HepG2 (cell line): ENCODE measurements around the gene RERE. TPM values are rescaled to one million over a fixed set of nuclear protein-coding genes. Genes with fewer than 3 reads are reported as not detected.

Experiments
- ARNT ChIP-seq: fragments of 450-650 bp; IDR thresholded peaks from 2 replicates; pipeline ENCODE4 v1.6.1; 2017
- BCL6 ChIP-seq: IDR thresholded peaks from 2 replicates; pipeline ENCODE4 v1.6.1; 2016; ENCODE audit warnings: missing genetic modification reagents, missing compliant biosample characterization
- CREM ChIP-seq, 2 experiments: sonication (generic) in 1 of 2; formaldehyde crosslinking in 1 of 2; IDR thresholded peaks; 2 replicates each; pipeline versions ENCODE4 v1.4.0 to v1.6.1; 2016 to 2020; ENCODE audit warnings: antibody characterized with exemption in 1 of 2, mild to moderate bottlenecking in 1 of 2, missing genetic modification reagents in 1 of 2
- GTF2F1 ChIP-seq: fragments of 150-350 bp; IDR thresholded peaks from 2 replicates; pipeline ENCODE4 v1.6.1; 2014; ENCODE audit warnings: low read length
- HMG20A ChIP-seq: IDR thresholded peaks from 2 replicates; pipeline ENCODE4 v1.6.1; 2016; ENCODE audit warnings: borderline replicate concordance
- RCOR2 ChIP-seq: IDR thresholded peaks from 2 replicates; pipeline ENCODE4 v1.6.1; 2016; ENCODE audit warnings: missing biosample characterization, missing genetic modification reagents
- SALL1 ChIP-seq: sonication (generic); formaldehyde crosslinking; IDR thresholded peaks from 2 replicates; pipeline ENCODE4 v1.8.0; 2022; ENCODE audit warnings: mild to moderate bottlenecking, missing genetic modification reagents
- SMAD3 ChIP-seq: sonication (generic); formaldehyde crosslinking; IDR thresholded peaks from 2 replicates; pipeline ENCODE4 v1.4.0; 2020; ENCODE audit warnings: missing genetic modification reagents
- SRY ChIP-seq: sonication (generic); formaldehyde crosslinking; IDR thresholded peaks from 2 replicates; pipeline ENCODE4 v1.8.0; 2022; ENCODE audit warnings: mild to moderate bottlenecking, missing genetic modification reagents
- ZFY ChIP-seq: sonication (generic); formaldehyde crosslinking; IDR thresholded peaks from 2 replicates; pipeline ENCODE4 v1.4.0; 2020; ENCODE audit warnings: missing genetic modification reagents
- ZNF563 ChIP-seq: sonication (generic); formaldehyde crosslinking; IDR thresholded peaks from 2 replicates; pipeline ENCODE4 v1.8.0; 2022; ENCODE audit warnings: mild to moderate bottlenecking, moderate library complexity, missing genetic modification reagents
- ZNF567 ChIP-seq: sonication (generic); formaldehyde crosslinking; IDR thresholded peaks from 2 replicates; pipeline ENCODE4 v1.8.1; 2023; ENCODE audit warnings: mild to moderate bottlenecking, missing genetic modification reagents, borderline replicate concordance
- ZNF761 ChIP-seq: sonication (generic); formaldehyde crosslinking; conservative IDR thresholded peaks from 2 replicates; pipeline ENCODE4 v1.4.0; 2020; ENCODE audit warnings: mild to moderate bottlenecking, missing genetic modification reagents
- polyA plus RNA-seq, 8 experiments: library from polyadenylated mRNA; depleted of rRNA in 3 of 8; stranded (reverse) in 7 of 8; unstranded in 1 of 8; fragments of >200 nt; fragmentation: Illumina TruSeq in 4 of 8; extraction: Trizol in 4 of 8; gene quantifications; 2 replicates each; pipeline versions ENCODE4 v1.2.1 to v1.2.3, GENCODE V29; 2011 to 2016; ENCODE audit warnings: low read depth in 4 of 8, missing spikeins in 1 of 8, mixed read lengths in 1 of 8; ENCODE audit not compliant: insufficient read depth in 1 of 8
- total RNA-seq, 5 experiments: library from RNA; depleted of rRNA; stranded (reverse); fragments of >200 nt; fragmentation: Illumina TruSeq; extraction: Trizol; gene quantifications; 2 replicates each; pipeline ENCODE4 v1.2.3, GENCODE V29; 2016; ENCODE audit warnings: low read depth in 1 of 5
- TF ChIP-seq, protein P1 (sequence below): sonication (generic); formaldehyde crosslinking; IDR thresholded peaks from 2 replicates; pipeline ENCODE4 v1.4.0; 2020; ENCODE audit warnings: mild to moderate bottlenecking, missing genetic modification reagents
- TF ChIP-seq, protein P2 (sequence below): sonication (generic); formaldehyde crosslinking; IDR thresholded peaks from 2 replicates; pipeline ENCODE4 v1.5.0; 2020; ENCODE audit warnings: mild to moderate bottlenecking, missing genetic modification reagents, borderline replicate concordance
- TF ChIP-seq, protein P3 (sequence below): sonication (generic); formaldehyde crosslinking; IDR thresholded peaks from 2 replicates; pipeline ENCODE4 v1.9.0; 2021; ENCODE audit warnings: missing genetic modification reagents, mild to moderate bottlenecking, borderline replicate concordance
- TF ChIP-seq, protein P4 (sequence below): IDR thresholded peaks from 2 replicates; pipeline ENCODE4 v1.4.0; 2020; ENCODE audit warnings: mild to moderate bottlenecking, missing genetic modification reagents
- TF ChIP-seq, protein P5 (sequence below): sonication (generic); formaldehyde crosslinking; conservative IDR thresholded peaks from 2 replicates; pipeline ENCODE4 v1.4.0; 2020; ENCODE audit warnings: missing genetic modification reagents

Gene RERE
- total and polyA plus RNA-seq, 2 of the 13 experiments (the other 11 are each of a cell fraction or from before 2014, with no cell fraction given): 18.3 to 21.9 TPM

DNA sequence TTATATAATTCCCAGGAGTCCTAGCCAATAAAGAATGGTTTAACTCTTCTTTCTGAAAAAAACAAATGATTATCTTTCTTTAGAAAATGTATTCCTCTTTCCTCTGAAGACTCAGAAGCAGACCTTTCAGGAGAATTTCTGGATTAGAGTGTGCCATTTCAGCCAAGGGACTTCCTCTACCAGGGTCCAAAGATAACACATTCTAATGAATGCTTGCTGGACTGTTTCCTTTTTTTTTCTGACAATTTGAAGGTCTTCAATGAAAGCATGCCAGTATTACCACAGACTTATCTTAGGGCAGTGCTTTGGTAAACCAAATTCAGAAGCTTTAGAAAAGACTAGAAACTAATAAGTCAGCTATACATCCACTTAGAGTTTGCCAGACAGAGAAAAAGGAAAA is 80.5 kb downstream of the RERE start (continued):
- TF ChIP-seq SRY: no peak
- TF ChIP-seq, protein P1, sequence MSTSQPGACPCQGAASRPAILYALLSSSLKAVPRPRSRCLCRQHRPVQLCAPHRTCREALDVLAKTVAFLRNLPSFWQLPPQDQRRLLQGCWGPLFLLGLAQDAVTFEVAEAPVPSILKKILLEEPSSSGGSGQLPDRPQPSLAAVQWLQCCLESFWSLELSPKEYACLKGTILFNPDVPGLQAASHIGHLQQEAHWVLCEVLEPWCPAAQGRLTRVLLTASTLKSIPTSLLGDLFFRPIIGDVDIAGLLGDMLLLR: no peak
- TF ChIP-seq ZNF567: no peak
- TF ChIP-seq SALL1 (CRISPR knock-in tag): peak; percentile 12; the same call in 1 of the 2 replicates
- peak; percentile 53; the same call in 1 of the 2 replicates for TF ChIP-seq HMG20A (CRISPR knock-in tag)
- 0 out of 2 replicates have a peak, but pooled peaks have one; percentile 43 for TF ChIP-seq RCOR2 (CRISPR knock-in tag)
- TF ChIP-seq, protein P2, sequence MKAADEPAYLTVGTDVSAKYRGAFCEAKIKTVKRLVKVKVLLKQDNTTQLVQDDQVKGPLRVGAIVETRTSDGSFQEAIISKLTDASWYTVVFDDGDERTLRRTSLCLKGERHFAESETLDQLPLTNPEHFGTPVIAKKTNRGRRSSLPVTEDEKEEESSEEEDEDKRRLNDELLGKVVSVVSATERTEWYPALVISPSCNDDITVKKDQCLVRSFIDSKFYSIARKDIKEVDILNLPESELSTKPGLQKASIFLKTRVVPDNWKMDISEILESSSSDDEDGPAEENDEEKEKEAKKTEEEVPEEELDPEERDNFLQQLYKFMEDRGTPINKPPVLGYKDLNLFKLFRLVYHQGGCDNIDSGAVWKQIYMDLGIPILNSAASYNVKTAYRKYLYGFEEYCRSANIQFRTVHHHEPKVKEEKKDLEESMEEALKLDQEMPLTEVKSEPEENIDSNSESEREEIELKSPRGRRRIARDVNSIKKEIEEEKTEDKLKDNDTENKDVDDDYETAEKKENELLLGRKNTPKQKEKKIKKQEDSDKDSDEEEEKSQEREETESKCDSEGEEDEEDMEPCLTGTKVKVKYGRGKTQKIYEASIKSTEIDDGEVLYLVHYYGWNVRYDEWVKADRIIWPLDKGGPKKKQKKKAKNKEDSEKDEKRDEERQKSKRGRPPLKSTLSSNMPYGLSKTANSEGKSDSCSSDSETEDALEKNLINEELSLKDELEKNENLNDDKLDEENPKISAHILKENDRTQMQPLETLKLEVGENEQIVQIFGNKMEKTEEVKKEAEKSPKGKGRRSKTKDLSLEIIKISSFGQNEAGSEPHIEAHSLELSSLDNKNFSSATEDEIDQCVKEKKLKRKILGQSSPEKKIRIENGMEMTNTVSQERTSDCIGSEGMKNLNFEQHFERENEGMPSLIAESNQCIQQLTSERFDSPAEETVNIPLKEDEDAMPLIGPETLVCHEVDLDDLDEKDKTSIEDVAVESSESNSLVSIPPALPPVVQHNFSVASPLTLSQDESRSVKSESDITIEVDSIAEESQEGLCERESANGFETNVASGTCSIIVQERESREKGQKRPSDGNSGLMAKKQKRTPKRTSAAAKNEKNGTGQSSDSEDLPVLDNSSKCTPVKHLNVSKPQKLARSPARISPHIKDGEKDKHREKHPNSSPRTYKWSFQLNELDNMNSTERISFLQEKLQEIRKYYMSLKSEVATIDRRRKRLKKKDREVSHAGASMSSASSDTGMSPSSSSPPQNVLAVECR (CRISPR knock-in tag): no peak
- TF ChIP-seq, protein P3, sequence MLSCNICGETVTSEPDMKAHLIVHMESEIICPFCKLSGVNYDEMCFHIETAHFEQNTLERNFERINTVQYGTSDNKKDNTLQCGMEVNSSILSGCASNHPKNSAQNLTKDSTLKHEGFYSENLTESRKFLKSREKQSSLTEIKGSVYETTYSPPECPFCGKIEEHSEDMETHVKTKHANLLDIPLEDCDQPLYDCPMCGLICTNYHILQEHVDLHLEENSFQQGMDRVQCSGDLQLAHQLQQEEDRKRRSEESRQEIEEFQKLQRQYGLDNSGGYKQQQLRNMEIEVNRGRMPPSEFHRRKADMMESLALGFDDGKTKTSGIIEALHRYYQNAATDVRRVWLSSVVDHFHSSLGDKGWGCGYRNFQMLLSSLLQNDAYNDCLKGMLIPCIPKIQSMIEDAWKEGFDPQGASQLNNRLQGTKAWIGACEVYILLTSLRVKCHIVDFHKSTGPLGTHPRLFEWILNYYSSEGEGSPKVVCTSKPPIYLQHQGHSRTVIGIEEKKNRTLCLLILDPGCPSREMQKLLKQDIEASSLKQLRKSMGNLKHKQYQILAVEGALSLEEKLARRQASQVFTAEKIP (CRISPR knock-in tag): no peak
- no peak for TF ChIP-seq ZNF761 (CRISPR knock-in tag)
- TF ChIP-seq ZNF563 (CRISPR knock-in tag): no peak
- peak; percentile 71 for TF ChIP-seq BCL6 (CRISPR knock-in tag)
- TF ChIP-seq, protein P4, sequence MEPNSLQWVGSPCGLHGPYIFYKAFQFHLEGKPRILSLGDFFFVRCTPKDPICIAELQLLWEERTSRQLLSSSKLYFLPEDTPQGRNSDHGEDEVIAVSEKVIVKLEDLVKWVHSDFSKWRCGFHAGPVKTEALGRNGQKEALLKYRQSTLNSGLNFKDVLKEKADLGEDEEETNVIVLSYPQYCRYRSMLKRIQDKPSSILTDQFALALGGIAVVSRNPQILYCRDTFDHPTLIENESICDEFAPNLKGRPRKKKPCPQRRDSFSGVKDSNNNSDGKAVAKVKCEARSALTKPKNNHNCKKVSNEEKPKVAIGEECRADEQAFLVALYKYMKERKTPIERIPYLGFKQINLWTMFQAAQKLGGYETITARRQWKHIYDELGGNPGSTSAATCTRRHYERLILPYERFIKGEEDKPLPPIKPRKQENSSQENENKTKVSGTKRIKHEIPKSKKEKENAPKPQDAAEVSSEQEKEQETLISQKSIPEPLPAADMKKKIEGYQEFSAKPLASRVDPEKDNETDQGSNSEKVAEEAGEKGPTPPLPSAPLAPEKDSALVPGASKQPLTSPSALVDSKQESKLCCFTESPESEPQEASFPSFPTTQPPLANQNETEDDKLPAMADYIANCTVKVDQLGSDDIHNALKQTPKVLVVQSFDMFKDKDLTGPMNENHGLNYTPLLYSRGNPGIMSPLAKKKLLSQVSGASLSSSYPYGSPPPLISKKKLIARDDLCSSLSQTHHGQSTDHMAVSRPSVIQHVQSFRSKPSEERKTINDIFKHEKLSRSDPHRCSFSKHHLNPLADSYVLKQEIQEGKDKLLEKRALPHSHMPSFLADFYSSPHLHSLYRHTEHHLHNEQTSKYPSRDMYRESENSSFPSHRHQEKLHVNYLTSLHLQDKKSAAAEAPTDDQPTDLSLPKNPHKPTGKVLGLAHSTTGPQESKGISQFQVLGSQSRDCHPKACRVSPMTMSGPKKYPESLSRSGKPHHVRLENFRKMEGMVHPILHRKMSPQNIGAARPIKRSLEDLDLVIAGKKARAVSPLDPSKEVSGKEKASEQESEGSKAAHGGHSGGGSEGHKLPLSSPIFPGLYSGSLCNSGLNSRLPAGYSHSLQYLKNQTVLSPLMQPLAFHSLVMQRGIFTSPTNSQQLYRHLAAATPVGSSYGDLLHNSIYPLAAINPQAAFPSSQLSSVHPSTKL (CRISPR knock-in tag): peak; percentile 85
- TF ChIP-seq GTF2F1: no peak
- no peak for TF ChIP-seq ZFY (CRISPR knock-in tag)
- no peak for TF ChIP-seq ARNT
- TF ChIP-seq SMAD3 (CRISPR knock-in tag): no peak
- peak; percentile 40; the same call in 1 of the 2 replicates for TF ChIP-seq CREM (IDR thresholded peaks at IDR 0.05)
- no peak for TF ChIP-seq CREM (CRISPR knock-in tag; IDR thresholded peaks at IDR 0.05)
- TF ChIP-seq, protein P5, sequence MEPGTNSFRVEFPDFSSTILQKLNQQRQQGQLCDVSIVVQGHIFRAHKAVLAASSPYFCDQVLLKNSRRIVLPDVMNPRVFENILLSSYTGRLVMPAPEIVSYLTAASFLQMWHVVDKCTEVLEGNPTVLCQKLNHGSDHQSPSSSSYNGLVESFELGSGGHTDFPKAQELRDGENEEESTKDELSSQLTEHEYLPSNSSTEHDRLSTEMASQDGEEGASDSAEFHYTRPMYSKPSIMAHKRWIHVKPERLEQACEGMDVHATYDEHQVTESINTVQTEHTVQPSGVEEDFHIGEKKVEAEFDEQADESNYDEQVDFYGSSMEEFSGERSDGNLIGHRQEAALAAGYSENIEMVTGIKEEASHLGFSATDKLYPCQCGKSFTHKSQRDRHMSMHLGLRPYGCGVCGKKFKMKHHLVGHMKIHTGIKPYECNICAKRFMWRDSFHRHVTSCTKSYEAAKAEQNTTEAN (CRISPR knock-in tag): 0 out of 2 replicates have a peak, but pooled peaks have one; percentile 33
